NCI-H2081 treated with DMSO at 0.1 percent for 48 hours (cell line): ENCODE data around the gene UGGT2.
"Not testable (repeated sequence)": the region's sequence is repeated elsewhere in the genome, so short reads cannot be mapped to it uniquely, and the experiment has no call there.

Experiments
- DNase-seq: peaks from one replicate; lab custom pipeline; 2025; lab: John Stamatoyannopoulos, UW

Gene UGGT2

DNA sequence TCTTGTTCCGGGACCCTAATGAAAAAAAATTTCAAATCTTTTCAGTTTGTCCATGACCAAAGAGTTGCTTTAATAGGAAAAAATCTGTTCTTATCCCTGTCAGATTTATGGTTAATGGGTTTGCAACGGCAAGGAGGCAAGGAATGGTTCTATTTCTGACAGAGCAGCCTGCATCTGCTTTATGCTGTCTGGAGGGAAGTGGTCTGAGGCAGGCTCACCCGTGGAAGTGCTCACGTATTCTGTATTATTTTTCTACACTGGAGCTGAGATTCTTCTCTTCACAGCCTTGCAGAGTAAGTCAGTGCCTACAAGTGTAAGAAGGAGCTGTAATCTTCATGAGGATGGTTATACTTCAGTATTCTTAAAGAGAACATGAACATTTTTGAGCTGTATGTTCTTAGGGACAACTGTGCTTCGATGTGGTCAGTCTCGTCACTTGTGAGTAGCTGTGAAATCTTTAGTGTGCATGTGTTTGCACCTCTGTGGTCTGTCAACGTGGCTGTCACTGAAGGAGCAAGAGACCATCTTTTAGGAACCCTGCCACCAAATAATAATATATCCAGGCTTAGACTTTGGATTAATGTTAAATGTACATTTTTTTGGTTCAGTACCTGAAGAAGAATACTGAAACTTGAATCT, 262.0 kb downstream of the UGGT2 start:
- no peak for DNase-seq

- not testable (repeated sequence) for DNase-seq
Measured at GRCh38 chr13:95789315-95789714, 263.9 kb downstream of the UGGT2 start.

DNA sequence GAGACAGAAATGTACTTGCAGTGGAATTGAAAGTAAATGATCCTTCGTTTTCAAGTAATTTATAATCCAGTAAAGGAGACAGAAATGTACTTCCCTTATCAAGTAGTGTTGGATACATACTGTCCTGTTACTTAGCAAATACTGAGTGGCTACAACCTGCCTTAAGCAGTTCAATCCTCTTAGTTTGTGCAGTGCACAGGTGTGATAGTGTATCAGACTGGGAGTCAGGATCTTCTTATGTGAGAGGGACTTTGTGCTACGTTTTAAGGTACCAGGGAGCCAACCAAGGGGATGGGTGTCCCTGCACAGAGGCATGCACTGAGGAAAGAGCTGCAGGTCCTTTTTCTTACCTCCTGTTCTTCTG, 265.1 kb downstream of the UGGT2 start:
- no peak for DNase-seq

DNA sequence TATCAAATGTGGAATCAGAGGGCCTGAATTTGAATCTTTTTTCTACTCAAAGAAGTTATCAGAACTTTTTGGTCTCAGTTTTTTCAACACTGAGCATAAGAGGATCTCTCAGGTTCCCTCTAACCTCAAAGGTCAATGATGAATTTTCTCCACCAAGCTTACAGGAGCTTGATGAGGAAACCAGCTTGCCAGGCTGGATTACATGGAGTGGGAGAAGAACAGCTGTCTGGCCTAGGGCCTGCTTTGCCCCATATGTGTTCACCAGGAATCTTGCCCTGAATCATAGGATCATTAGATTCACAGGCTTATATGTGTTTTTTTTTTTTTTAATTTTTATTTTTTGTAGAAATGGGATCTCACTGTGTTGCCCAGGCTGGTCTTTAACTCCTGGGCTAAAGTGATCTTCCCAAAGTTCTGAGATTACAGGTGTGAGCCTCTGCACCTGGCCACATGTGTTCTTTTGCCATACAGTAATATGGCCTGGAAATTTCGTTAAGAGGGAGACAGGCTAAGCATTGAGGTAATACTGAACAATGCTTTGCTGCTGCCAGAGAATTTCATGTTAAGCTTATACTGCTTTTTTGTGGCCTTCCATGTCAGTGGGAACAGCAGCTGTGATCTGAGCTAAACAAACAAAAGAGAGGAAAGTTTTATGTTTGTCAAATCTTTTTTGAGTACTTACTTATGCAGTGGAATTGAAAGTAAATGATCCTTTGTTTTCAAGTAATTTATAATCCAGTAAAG, 265.7 kb downstream of the UGGT2 start:
- DNase-seq = no peak

- DNase-seq = no peak
Measured at GRCh38 chr13:95784900-95785290, 268.3 kb downstream of the UGGT2 start.

DNA sequence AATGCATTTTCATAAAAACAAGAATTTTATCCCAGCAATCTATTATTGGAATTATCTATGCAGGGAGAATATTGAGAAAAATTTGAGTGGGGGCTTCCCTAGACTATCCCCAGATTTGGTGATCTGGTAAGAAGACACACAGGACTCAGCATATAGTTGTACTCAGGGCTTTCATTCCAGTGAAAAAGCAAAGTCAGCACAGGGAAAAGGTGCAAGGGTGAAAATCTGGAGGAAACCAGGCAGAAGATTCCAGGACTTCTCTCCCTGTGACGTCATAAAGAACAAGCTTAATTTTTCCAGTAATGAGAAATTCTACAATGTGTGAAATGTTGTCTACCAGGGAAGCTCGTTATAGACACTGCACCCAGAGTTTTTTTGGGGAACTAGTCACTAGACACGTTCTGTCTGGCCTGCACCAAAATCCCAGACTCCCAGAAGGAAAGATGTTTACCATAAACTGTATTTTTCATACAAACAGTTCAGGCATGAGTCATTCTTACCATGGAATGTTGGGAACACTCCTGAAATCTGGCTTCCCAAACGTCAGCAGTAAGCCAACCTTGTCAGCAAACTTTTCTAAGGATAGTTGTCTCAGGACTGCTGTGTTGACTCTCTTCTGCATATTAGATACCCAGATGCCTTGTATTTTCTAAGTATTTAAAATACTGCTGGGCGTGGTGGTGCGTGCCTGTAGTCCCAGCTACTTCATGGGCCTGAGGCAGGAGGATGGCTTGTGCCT, 268.9 kb downstream of the UGGT2 start:
- DNase-seq = no peak

DNA sequence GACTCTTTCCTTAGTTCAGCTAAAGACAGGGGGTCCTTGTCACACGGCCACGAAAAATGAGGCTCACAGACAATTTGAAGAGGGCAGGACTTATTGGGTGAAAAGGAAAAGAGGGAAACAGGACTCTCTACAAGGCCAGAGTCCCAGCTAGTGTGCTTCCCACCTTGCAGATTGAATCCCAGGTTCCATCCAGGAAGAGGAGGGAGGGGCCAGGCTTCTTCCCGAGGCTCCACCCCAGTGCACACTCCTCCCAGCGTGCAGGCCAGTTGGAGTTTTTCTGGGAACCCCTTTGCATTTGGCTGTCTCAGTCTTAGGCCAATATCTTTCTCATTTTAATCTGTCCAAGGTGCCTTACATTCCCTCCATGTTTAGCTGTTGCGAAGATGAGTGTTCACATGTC, 269.5 kb downstream of the UGGT2 start:
- DNase-seq = no peak

DNA sequence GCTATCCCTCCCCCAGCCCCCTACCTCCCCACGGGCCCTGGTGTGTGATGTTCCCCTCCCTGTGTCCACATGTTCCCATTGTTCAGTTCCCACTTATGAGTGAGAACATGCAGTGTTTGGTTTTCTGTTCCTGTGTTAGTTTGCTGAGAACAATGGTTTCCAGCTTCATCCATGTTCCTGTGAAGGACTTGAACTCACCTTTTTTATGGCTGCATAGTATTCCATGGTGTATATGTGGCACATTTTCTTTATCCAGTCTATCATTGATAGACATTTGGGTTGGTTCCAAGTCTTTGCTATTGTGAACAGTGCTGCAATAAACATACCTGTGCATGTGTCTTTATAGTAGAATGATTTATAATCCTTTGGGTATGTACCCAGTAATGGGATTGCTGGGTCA, 271.3 kb downstream of the UGGT2 start:
- DNase-seq = not testable (repeated sequence)

DNA sequence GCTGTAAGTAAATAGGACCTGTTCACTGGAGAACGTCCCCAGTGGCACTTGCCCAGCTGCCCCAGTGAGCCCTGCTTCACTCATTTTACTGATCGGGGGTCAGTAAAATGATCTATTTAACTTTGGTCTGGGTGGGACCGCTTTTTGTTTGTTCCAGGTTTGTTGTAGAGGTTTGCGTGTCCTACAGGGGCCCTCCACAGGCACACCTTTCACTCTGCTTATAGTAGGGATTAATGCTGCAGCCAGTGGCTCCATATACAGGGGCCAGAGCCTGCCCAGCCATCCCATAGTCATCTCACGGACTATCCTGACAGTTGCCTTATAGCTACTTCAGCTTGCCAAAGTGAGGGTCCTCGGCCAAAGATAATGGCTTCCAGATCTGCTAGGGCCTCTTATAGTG, 272.2 kb downstream of the UGGT2 start:
- DNase-seq = no peak

DNA sequence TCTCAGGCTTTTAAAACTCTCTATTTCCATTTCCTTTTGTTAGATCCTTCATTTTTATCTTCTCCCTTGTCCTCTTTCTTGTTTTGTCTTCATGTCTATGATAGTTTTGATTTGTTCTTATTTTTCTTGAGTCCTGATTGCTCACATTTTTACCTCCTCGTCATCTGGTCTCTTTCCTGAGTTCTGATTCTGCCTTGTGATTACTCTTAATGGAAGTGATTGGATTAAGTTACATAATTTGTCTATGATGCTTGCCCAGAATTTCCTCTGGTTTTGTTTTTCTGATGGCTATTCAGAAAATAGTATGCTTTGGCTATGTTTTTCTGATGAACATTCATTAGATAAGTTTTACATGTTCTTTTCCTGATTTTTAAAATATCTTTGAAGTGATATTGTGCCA, 273.7 kb downstream of the UGGT2 start:
- DNase-seq = no peak

- no peak for DNase-seq
Measured at GRCh38 chr13:95771905-95772304, 281.3 kb downstream of the UGGT2 start.

GRCh38 chr13:95763601-95764000, 289.6 kb downstream of the UGGT2 start:
- DNase-seq = no peak

- DNase-seq = not testable (repeated sequence)
Measured at GRCh38 chr13:95762626-95763025, 290.6 kb downstream of the UGGT2 start.

DNA sequence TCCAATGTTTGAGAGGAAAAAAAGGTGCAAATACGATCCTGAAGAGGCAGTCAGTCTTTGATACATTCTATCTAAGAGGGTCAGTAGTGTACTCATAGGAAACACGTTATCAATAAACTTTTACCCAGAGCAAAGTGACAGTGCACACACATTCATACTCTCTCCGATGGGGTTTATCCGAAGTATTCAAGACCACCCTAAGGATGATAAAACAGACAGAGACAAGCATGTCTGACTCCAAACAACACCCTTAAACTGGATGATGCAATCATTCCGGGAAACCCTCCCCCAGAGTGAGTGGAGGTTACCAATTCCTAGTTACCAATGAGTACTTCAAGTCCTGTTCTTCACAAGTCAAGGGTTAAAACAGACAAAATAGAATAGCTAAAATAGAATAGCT, 297.1 kb downstream of the UGGT2 start:
- DNase-seq = no peak

DNA sequence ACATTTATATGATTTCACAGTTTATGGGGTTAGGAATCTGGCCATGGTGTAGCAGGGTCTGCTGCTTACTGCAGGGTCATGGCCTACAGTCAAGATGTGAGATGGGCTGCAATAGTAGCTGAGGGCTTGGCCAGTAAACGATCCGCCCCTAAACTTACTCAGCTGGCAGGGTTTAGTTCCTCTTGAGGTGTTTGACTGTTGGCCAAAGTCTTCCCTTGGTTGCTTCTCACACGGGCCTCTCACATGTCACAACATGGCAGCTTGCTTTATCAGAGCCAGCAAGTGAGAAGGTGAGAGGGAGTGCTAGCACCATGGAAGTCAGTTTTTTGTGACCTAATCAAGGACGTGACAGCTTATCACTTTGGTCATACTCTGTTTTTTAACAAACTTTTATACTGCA, 299.1 kb downstream of the UGGT2 start:
- DNase-seq = no peak

DNA sequence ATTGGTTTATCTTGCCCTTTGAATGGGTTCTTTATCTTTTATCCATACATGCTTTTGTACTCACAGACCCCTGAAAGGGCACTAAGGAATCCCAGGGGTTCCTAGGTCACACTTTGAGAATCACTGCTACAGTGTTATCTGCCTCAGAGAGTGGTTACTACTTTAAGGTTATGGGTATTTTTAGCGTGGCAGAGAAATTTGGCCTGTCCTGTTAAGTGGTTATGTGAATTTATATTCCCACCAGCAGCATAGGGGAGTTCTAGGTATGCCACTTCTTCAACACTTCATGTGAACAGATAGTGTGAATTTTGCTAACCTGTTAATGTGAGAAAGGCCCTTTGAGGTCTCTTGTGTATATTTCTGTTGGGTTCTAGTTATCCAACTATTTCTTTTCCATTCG, 300.5 kb downstream of the UGGT2 start:
- no peak for DNase-seq
